GF-D8 (cell line): Measurements from ENCODE around the gene MLXIP.

Experiments
- DNase-seq: peaks from one replicate; lab custom pipeline; 2025; lab: John Stamatoyannopoulos, UW

The MLXIP gene

GRCh38 chr12:122185494-122186082 is 107.0 kb downstream of the MLXIP start:
- no peak for DNase-seq

GRCh38 chr12:122187466-122187865 is 108.9 kb downstream of the MLXIP start:
- DNase-seq, result no peak

- no peak for DNase-seq
Observed at GRCh38 chr12:122189626-122190475, 111.3 kb downstream of the MLXIP start.

- no peak for DNase-seq
Observed at GRCh38 chr12:122190842-122191668, 112.5 kb downstream of the MLXIP start.

GRCh38 chr12:122192441-122192840 is 113.9 kb downstream of the MLXIP start:
- no peak for DNase-seq

- DNase-seq, result no peak
Observed at GRCh38 chr12:122194804-122195203, 116.2 kb downstream of the MLXIP start.

DNA sequence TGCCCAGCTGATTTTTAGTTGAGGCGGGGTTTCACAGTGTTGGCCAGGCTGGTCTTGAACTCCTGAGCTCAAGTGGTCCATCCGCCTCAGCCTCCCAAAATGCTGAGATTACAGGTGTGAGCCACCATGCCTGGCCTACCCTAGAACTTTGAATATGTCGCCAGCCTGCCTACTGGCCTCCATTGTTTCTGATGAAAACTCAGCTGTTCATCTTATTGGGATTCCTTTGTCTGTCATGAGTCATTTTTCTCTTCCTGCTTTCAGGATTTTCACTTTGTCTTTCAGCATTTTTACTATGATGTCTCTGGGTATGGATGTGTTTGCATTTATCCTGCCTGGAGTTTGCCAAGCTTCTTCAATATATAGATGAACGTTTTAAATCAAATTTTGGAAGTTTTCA is 116.8 kb downstream of the MLXIP start:
- DNase-seq, result no peak
